Measurements from ENCODE around the gene COBLL1. TPM values are rescaled to one million over a fixed set of nuclear protein-coding genes. Genes with fewer than 3 reads are reported as not detected.

Gene COBLL1
- total RNA-seq, 2 donors from 2014 or later = 14.9 to 21.1 TPM

DNA sequence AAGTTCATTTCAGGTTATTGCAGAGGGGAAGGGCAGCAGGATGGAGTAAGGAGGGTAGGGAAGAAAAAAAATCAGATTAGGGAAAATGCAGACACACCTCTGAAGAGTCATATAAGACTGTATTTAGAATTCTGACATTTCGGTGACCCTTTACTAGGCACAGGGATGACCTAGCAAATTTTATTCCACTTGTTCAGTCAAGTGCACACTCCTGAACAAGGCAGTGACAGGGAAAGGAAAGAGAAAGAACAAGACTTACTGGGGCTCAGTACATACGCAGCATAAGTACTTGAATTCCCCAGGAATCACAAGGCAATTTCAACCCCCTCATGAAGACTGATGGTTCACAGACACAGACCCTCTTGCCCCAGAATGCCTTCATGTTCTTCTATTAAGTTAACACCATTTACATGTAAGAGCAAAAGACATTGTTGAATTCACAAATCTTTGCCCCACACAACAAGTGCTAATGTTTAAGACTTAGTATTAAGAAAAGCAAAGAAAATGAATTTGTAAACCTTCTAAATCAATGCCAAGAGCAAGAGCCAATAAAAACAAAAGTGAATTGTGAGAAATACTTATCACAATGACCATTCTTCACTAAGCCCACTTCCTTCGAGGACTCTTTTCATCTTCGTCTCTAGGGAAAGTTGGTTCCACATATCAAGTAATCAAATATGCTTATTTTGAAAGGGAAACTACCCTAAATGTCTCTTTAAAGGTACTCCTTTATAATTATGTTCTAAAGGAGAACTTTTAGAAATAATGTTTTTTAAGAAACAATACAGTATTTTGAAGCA lies 47.0 kb downstream of the COBLL1 start:
- H3K36me3 ChIP-seq = no peaks in the 10 kb centered on the region
- peak overlapping the region; percentile 56 to 59 for H3K27ac ChIP-seq
- no peak overlapping the region for H3K4me3 ChIP-seq
- H3K9me3 ChIP-seq = no peaks in the 10 kb centered on the region
- no peak for TF ChIP-seq CTCF (IDR thresholded peaks at IDR 0.05)
- no peak for DNase-seq (ENCODE audit: low spot score)
- no peaks in the 10 kb centered on the region for H3K27me3 ChIP-seq
- H3K4me1 ChIP-seq = peaks cover 0 to 23% of the 10 kb centered on the region in 2 donors

DNA sequence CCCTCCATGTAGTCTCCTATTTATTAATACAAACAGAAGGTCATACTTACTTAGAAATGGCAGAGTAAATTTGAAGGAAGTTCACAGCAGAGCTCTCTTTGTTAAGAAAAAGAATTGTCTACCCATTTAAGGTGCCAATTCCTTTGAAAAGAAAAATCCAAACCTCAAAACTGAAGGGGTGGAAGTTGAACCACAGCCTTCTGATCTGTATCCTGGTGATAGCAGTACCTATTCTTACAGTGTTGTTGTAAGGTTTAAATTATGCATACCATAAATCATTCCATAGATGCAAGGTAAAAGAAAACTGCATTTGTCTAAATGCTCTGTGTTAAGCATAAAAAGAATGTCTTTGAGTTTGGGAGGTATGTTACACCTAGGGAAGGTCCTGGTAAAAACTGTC lies 47.6 kb downstream of the COBLL1 start:
- DNase-seq (ENCODE audit: low spot score) = no peak
- Histone ChIP-seq H3K27ac (peak overlapping the region; percentile 56 to 59), H3K36me3 (no peaks in the 10 kb centered on the region), H3K9me3 (no peaks in the 10 kb centered on the region), H3K4me3 (no peak overlapping the region), H3K4me1 (peaks cover 0 to 23% of the 10 kb centered on the region in 2 donors), H3K27me3 (no peaks in the 10 kb centered on the region)
- no peak for TF ChIP-seq CTCF (IDR thresholded peaks at IDR 0.05)

- Histone ChIP-seq H3K27me3 (no peaks in the 10 kb centered on the region), H3K4me1 (peaks cover 0 to 23% of the 10 kb centered on the region in 2 donors), H3K27ac (peak overlapping the region in 1 of 2 donors; percentile 59), H3K4me3 (no peak overlapping the region), H3K36me3 (no peaks in the 10 kb centered on the region), H3K9me3 (no peaks in the 10 kb centered on the region)
- no peak for DNase-seq (ENCODE audit: low spot score)
- no peak for TF ChIP-seq CTCF (IDR thresholded peaks at IDR 0.05)
Measured at GRCh38 chr2:164793529-164793928, 48.1 kb downstream of the COBLL1 start.

DNA sequence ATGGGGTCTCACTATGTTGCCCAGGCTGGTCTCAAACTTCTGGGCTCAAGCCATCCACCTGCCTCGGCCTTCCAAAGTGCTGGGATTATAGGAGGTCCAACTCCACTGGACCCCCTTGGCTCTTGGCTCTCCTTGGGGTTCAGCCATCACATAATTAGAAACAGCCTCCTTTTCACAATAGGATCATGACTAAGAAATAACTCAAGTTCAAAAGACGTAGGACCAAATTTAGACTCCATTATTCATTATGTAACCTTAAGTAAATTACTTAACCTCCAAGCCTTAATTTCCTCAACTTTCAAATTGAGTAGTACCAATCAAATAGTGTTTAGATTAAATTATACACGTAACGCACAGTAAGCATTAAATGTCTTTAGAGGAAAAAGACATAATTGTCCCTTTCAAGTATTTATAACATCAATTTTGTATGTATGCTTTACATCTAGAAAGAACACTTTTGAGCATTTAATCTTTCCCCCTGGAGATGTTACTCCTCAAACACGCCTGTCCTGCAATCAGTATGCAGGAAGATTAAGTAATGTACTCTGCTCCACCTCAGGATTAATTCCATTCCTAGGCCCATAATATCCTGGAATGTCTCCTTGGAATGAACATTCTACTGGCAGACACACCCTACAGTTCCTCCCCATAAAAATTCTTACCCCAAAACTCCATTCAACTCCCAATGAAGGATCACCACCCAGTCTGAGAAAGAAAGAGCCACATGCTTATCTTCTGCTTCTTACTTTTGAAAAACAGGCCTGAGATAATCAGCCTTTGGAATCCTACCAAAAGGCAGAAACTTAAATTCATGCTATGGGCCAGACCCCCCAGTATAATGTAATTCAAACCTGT lies 49.1 kb downstream of the COBLL1 start:
- no peak for TF ChIP-seq CTCF (IDR thresholded peaks at IDR 0.05)
- Histone ChIP-seq H3K4me1 (peaks cover 0 to 23% of the 10 kb centered on the region in 2 donors), H3K9me3 (no peaks in the 10 kb centered on the region), H3K4me3 (no peak overlapping the region), H3K27ac (peak overlapping the region in 1 of 2 donors; percentile 59), H3K36me3 (no peaks in the 10 kb centered on the region), H3K27me3 (no peaks in the 10 kb centered on the region)
- DNase-seq (ENCODE audit: low spot score) = no peak

DNA sequence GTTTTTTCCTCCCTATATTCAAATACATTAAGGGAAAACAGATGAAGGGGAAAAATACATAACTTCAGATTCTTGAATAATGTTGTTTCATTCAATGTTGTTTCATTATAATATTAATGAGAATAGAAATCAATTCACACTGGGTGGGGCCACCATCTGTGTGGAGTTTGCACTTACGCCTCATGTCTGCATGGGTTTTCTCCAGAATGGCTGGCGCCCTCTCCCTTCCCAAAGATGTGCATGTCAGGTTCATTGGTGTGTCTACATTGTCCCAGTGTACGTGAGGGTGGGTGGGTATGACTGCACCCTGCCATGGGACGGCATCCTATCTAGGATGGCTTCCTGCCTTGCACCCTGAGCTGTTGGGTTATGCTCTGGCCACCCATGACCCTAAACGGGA lies 51.7 kb downstream of the COBLL1 start:
- TF ChIP-seq CTCF (IDR thresholded peaks at IDR 0.05) = no peak
- no peaks in the 10 kb centered on the region for H3K9me3 ChIP-seq
- no peaks in the 10 kb centered on the region for H3K27me3 ChIP-seq
- no peaks in the 10 kb centered on the region for H3K36me3 ChIP-seq
- H3K4me3 ChIP-seq = no peak overlapping the region
- peaks cover 0 to 38% of the 10 kb centered on the region in 2 donors for H3K4me1 ChIP-seq
- DNase-seq (ENCODE audit: low spot score) = no peak
- no peak overlapping the region for H3K27ac ChIP-seq

All from right atrium auricular region (tissue), 2 donors.